ENCODE results near the gene PPP2R2B. TPM values are rescaled to one million over a fixed set of nuclear protein-coding genes. Genes with fewer than 3 reads are reported as not detected.

Gene PPP2R2B
- polyA plus RNA-seq, 1 donor (not counting 4 experiments of a cell fraction or from before 2014, with no cell fraction given): 0.33 TPM

DNA sequence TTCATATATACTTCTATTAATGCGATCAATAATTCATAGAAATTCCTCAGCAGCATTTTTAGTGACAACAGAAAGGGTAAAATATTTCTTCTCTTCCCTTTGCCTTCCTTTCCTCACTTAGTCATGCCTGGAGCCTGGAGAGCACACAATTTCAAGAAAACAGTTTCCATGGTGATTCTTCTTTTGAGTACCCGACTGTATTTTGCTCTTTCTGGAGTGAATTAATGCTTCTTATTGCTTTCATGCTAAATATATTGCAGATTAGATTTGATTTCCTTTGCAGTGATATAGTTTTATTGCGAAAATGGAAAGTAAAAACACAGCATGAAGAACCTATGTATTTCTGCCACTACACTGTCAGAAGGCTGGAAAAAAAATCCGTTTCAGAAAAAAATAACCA lies 153.5 kb downstream of the PPP2R2B start:
- no peaks in the 10 kb centered on the region for H3K9me1 ChIP-seq (ENCODE audit: control insufficient read depth, extremely low read depth, insufficient read depth, low read length)
- no peaks in the 10 kb centered on the region for H3K4me1 ChIP-seq (ENCODE audit: control insufficient read depth, extremely low read depth, insufficient read depth, low read length)
- no peak overlapping the region for H3K27ac ChIP-seq (ENCODE audit: control insufficient read depth, insufficient read depth, low read length)
- no peak for TF ChIP-seq EZH2 (IDR thresholded peaks at IDR 0.05; ENCODE audit: low read length)
- TF ChIP-seq, protein P1, sequence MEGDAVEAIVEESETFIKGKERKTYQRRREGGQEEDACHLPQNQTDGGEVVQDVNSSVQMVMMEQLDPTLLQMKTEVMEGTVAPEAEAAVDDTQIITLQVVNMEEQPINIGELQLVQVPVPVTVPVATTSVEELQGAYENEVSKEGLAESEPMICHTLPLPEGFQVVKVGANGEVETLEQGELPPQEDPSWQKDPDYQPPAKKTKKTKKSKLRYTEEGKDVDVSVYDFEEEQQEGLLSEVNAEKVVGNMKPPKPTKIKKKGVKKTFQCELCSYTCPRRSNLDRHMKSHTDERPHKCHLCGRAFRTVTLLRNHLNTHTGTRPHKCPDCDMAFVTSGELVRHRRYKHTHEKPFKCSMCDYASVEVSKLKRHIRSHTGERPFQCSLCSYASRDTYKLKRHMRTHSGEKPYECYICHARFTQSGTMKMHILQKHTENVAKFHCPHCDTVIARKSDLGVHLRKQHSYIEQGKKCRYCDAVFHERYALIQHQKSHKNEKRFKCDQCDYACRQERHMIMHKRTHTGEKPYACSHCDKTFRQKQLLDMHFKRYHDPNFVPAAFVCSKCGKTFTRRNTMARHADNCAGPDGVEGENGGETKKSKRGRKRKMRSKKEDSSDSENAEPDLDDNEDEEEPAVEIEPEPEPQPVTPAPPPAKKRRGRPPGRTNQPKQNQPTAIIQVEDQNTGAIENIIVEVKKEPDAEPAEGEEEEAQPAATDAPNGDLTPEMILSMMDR (optimal IDR thresholded peaks at IDR 0.05 in 1 of 3, IDR thresholded peaks at IDR 0.05 in 1 of 3, conservative IDR thresholded peaks at IDR 0.05 in 1 of 3; ENCODE audit: extremely low read depth in 1 of 3, insufficient read depth in 2 of 3, low read length in 3 of 3): no peak
- H3K36me3 ChIP-seq (ENCODE audit: control insufficient read depth in 2 of 2, extremely low read depth in 1 of 2, insufficient read depth in 2 of 2, low read length in 2 of 2): no peaks in the 10 kb centered on the region
- dilution Hi-C loops (cut with MboI; ENCODE audit: extremely low pct_ligation_motif_present, low sequenced_read_pairs): no loop called here
- H3K27me3 ChIP-seq (ENCODE audit: control insufficient read depth, extremely low read depth, insufficient read depth, low read length): no peaks in the 10 kb centered on the region
- H2AFZ ChIP-seq (ENCODE audit: control insufficient read depth, low read length): no peak overlapping the region
- no peak for DNase-seq (ENCODE audit: low read depth, low spot score)
- no peak overlapping the region for H3K4me3 ChIP-seq (ENCODE audit: control insufficient read depth in 2 of 3, extremely low read depth in 1 of 3, insufficient read depth in 2 of 3, low read depth in 1 of 3, low read length in 3 of 3)
- H3K79me2 ChIP-seq (ENCODE audit: control insufficient read depth, insufficient read depth, low read length): no peaks in the 10 kb centered on the region
- no peak overlapping the region for H3K9ac ChIP-seq (ENCODE audit: control insufficient read depth, extremely low read depth, insufficient read depth, low read length)
- H3K9me3 ChIP-seq (ENCODE audit: control insufficient read depth, low read depth, low read length): no peaks in the 10 kb centered on the region
- no peaks in the 10 kb centered on the region for H4K20me1 ChIP-seq (ENCODE audit: control insufficient read depth, extremely low read depth, insufficient read depth, low read length)
- FAIRE-seq: no peak
- H3K4me2 ChIP-seq (ENCODE audit: control insufficient read depth, extremely low read depth, insufficient read depth, low read depth, low read length): no peak overlapping the region

DNA sequence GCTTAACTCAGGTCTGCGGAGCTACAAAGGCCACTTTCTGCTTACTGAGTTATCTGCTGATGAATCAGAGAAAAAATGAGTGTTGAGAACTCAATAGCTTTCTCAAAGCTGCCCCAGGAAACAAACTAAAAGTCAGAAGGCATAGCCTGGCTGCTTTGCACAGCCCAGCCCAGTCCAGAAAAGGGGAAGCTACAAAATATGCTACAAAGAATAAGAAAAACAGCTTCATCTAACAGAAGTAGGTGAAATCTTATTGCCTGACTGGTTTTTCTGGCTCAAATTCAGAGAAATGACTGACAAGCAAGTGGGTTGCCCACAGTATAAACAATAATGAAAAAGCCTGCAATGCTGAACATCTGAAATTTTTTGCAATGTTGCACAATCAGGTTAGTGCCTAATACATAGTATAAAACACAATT lies 156.2 kb downstream of the PPP2R2B start:
- Histone ChIP-seq H4K20me1 (ENCODE audit: control insufficient read depth, extremely low read depth, insufficient read depth, low read length) (no peaks in the 10 kb centered on the region), H3K4me3 (ENCODE audit: control insufficient read depth in 2 of 3, extremely low read depth in 1 of 3, insufficient read depth in 2 of 3, low read depth in 1 of 3, low read length in 3 of 3) (no peak overlapping the region), H3K27ac (ENCODE audit: control insufficient read depth, insufficient read depth, low read length) (no peak overlapping the region), H2AFZ (ENCODE audit: control insufficient read depth, low read length) (no peak overlapping the region), H3K79me2 (ENCODE audit: control insufficient read depth, insufficient read depth, low read length) (no peaks in the 10 kb centered on the region), H3K9ac (ENCODE audit: control insufficient read depth, extremely low read depth, insufficient read depth, low read length) (no peak overlapping the region), H3K4me2 (ENCODE audit: control insufficient read depth, extremely low read depth, insufficient read depth, low read depth, low read length) (no peak overlapping the region), H3K27me3 (ENCODE audit: control insufficient read depth, extremely low read depth, insufficient read depth, low read length) (no peaks in the 10 kb centered on the region), H3K4me1 (ENCODE audit: control insufficient read depth, extremely low read depth, insufficient read depth, low read length) (peaks cover 12% of the 10 kb centered on the region), H3K36me3 (ENCODE audit: control insufficient read depth in 2 of 2, extremely low read depth in 1 of 2, insufficient read depth in 2 of 2, low read length in 2 of 2) (no peaks in the 10 kb centered on the region), H3K9me1 (ENCODE audit: control insufficient read depth, extremely low read depth, insufficient read depth, low read length) (no peaks in the 10 kb centered on the region), H3K9me3 (ENCODE audit: control insufficient read depth, low read depth, low read length) (no peaks in the 10 kb centered on the region)
- no peak for TF ChIP-seq EZH2 (IDR thresholded peaks at IDR 0.05; ENCODE audit: low read length)
- TF ChIP-seq, protein P1 (optimal IDR thresholded peaks at IDR 0.05 in 1 of 3, IDR thresholded peaks at IDR 0.05 in 1 of 3, conservative IDR thresholded peaks at IDR 0.05 in 1 of 3; ENCODE audit: extremely low read depth in 1 of 3, insufficient read depth in 2 of 3, low read length in 3 of 3): no peak
- dilution Hi-C loops (cut with MboI; ENCODE audit: extremely low pct_ligation_motif_present, low sequenced_read_pairs): no loop called here
- DNase-seq (ENCODE audit: low read depth, low spot score) (no peak), FAIRE-seq (no peak)
